Psoas muscle (tissue), 8 donors: ENCODE measurements around the gene ACSL6. TPM values are rescaled to one million over a fixed set of nuclear protein-coding genes. Genes with fewer than 3 reads are reported as not detected.

Source experiments
- ATAC-seq, 4 donors: fragments of 200-7000 bp; cut with Tn5 transposase; one replicate each; pipeline ENCODE4 v1.9.1; 2020; ENCODE audit warnings: moderate library complexity in 3 of 4, mild to moderate bottlenecking in 2 of 4
- DNase-seq, 2 donors: peaks; one replicate each; pipeline ENCODE4 v3.0.0-alpha.2; 2020
- H3K27ac ChIP-seq: fragments of 200-600 bp; one replicate; pipeline ENCODE4 v1.8.0; 2022
- H3K27me3 ChIP-seq, 3 donors: fragments of 200-600 bp in 1 of 3; one replicate each; pipeline versions ENCODE4 v1.6.1 to v1.8.0; 2013 to 2022; ENCODE audit warnings: low read length in 2 of 3, mild to moderate bottlenecking in 2 of 3, moderate library complexity in 1 of 3; ENCODE audit not compliant: insufficient read depth in 3 of 3
- H3K36me3 ChIP-seq, 2 donors: fragments of 200-600 bp in 1 of 2; one replicate each; pipeline versions ENCODE4 v1.6.1 to v1.8.0; 2013 to 2022; ENCODE audit warnings: low read depth in 1 of 2, mild to moderate bottlenecking in 1 of 2, moderate library complexity in 1 of 2; ENCODE audit not compliant: insufficient read depth in 1 of 2
- H3K4me1 ChIP-seq: fragments of 200-600 bp; one replicate; pipeline ENCODE4 v1.8.0; 2022
- H3K4me3 ChIP-seq: fragments of 200-600 bp; one replicate; pipeline ENCODE4 v1.8.0; 2022; ENCODE audit warnings: mild to moderate bottlenecking
- H3K9me3 ChIP-seq: fragments of 200-600 bp; one replicate; pipeline ENCODE4 v1.8.0; 2022
- CTCF ChIP-seq: fragments of 200-600 bp; IDR thresholded peaks from one replicate; pipeline ENCODE4 v1.8.0; 2022; ENCODE audit warnings: antibody characterized with exemption
- WGBS, 3 donors: extraction: QIAGEN DNeasy Blood & Tissue Kit; methylation state at CpG; one replicate each; pipeline versions ENCODE4 v1.1.6 to v1.1.7; 2013; 5-methylcytosine and 5-hydroxymethylcytosine counted together
- intact Hi-C, 2 donors: fragments of 100-400 bp; cut with DNase I; formaldehyde crosslinking; loops; one replicate each; pipeline versions ENCODE4 v1.11.0 to v1.14.2; 2022
- polyA plus RNA-seq, 3 donors: library from polyadenylated mRNA; stranded (reverse); fragments of 200-250 nt; gene quantifications; one replicate each; pipeline ENCODE4 v1.2.3, GENCODE V29; 2013
- total RNA-seq, 4 donors: library from RNA; stranded (reverse); fragmentation: NEBNext Ultra II Directional in 2 of 4; extraction: Animal tissue kit (Norgen Biotek cat#: 25700) in 2 of 4; gene quantifications; one replicate each; pipeline versions ENCODE4 v1.2.1 to v1.2.4, GENCODE V29; 2021 to 2023
- donor health status: healthy with polysubstance abuse.
- donor health status: DM: no; HTN: no; CAD: no; lungs with moderate emphysema.
- donor health status: Bipolar disorder and iron deficiency.
- donor health status: healthy.
- donor health status: DM: yes; HTN: yes; CAD: no.
- donor health status: DM: no; HTN: no; CAD: no.
- donor health status: DM: no; HTN: no; CAD: no.
- donor health status: DM: yes; HTN: yes; CAD: no.

Gene ACSL6
- total and polyA plus RNA-seq, 7 donors: 0.12 to 2.2 (median 0.52) TPM

DNA sequence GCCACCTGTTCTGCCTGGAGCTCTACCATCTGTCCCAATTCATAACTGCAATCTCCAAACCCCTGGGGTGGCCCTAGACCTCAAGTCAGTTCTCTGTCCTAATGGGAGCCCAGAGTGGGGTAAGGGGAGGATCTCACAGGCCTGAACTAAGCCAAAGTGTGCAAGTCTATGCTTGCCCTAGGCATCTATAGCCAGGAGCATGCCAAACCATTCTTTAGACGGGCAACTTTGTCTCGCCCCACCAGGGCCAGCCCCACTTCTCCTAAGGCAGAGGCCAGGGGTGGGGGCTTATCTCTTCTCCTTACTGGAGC lies 3.3 kb downstream of the ACSL6 start:
- H3K27me3 ChIP-seq: no peaks in the 10 kb centered on the region
- no peak overlapping the region for H3K4me3 ChIP-seq
- DNase-seq (no peak), ATAC-seq (peak in 1 of 4 donors; percentile 3)
- intact Hi-C loops: loop anchor here (1.0 to 10.0 kb wide), 4 partner anchors 196 to 419 kb away; no protein-coding TSS in a partner anchor
- H3K36me3 ChIP-seq: no peaks in the 10 kb centered on the region
- H3K4me1 ChIP-seq: peaks cover 29% of the 10 kb centered on the region
- H3K27ac ChIP-seq: no peak overlapping the region
- WGBS, 3 donors: 76 to 77% (median 77%) methylated on average over 2 of the region's 2 CpGs
- no peaks in the 10 kb centered on the region for H3K9me3 ChIP-seq
- no peak for TF ChIP-seq CTCF

DNA sequence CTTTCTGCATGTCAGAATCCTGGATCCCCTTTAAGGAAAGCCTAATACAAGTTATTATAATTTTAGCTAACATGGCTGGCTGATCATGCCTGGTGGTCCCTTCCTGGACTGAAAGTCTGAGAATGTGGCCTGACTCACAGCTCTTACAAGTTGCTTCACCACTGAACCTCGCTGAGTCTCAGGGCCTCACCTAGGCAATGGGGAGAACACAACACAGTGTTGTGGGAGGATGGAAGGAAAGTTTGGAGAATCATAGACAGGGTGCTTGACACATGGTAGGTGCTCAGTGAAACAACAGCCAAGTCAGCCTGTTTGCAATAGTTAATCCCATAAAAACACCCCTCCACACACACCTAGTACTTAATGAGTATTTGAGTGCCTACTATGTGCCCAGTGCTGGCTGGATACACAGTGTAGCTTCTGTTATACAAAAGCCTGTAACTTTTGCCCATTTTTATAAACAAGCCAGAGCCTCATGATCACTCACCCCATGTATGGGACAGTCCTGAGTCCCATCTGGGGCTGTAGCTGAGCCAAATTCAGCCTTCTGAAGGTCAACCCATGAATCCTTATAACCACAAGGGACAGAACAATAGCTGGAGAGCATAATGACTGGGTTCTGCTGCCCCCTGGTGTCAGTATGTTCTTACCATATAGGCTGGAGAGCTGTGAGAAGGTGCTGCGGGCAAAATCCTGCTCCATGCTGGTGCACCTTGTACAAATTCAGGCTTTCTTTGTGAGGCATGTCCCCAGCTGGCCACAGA lies 3.9 kb downstream of the ACSL6 start:
- Histone ChIP-seq H3K27ac (no peak overlapping the region), H3K9me3 (no peaks in the 10 kb centered on the region), H3K4me3 (no peak overlapping the region), H3K36me3 (no peaks in the 10 kb centered on the region), H3K27me3 (no peaks in the 10 kb centered on the region), H3K4me1 (peaks cover 30% of the 10 kb centered on the region)
- TF ChIP-seq CTCF: peak; percentile 83
- intact Hi-C loops: loop anchor here (1.0 to 10.0 kb wide), 5 partner anchors 195 to 419 kb away; no protein-coding TSS in a partner anchor
- WGBS, 3 donors: 41 to 53% (median 43%) methylated on average over 2 of the region's 2 CpGs
- DNase-seq (peak; percentile 62 to 78), ATAC-seq (peak; percentile 77 to 83 (median 82))

DNA sequence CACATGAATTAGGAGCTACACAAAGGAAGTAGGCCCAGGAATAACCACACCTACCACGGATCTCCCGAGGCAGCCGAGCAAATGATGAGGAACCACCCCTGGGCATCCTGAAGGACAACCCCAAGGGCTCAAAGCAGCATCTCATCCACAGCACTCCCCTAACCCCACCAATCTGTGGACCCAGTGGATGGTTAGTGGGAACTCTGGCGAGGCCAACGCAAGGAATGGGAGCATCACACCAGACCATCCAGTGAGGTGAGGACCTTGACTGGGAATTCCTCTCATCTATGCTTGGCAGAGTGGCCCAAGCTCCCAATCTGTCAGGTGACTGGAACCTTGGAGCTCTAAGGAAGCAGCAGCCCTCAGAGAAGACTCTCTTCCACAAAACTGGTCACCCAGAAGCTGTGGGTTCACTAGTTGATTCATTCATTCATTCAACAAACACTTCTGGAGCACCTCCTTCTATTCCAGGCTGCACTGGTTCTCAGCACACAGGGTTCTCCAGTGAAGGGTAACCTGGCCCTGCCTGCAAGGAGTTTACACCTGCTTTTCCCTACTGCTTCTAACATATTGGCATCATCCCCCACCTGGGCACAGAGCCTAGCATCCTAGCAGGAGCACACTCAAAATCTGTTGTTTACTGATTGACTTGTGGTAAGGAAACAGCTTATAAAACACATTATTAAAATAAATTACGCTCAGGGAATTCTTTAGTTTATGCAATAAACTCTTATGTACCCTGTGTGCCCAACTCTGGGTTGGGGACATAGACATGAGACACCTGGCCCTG lies 4.9 kb downstream of the ACSL6 start:
- H3K27me3 ChIP-seq: no peaks in the 10 kb centered on the region
- H3K4me1 ChIP-seq: peaks cover 32% of the 10 kb centered on the region
- peak in 1 of 2 donors; percentile 12 for DNase-seq
- intact Hi-C loops: loop anchor here (2.0 to 10.0 kb wide), 3 partner anchors 194 to 414 kb away; no protein-coding TSS in a partner anchor
- ATAC-seq: no peak
- no peak overlapping the region for H3K27ac ChIP-seq
- H3K4me3 ChIP-seq: no peak overlapping the region
- WGBS, 3 donors: 90 to 92% (median 91%) methylated on average over 6 of the region's 6 CpGs
- no peaks in the 10 kb centered on the region for H3K9me3 ChIP-seq
- TF ChIP-seq CTCF: no peak
- no peaks in the 10 kb centered on the region for H3K36me3 ChIP-seq

- peak; percentile 1 to 28 for DNase-seq
- 88 to 94% (median 91%) methylated on average over 3 of the region's 3 CpGs for WGBS, 3 donors
Measured at GRCh38 chr5:132005591-132005990, 5.9 kb downstream of the ACSL6 start.

More at GRCh38 chr5:132005591-132005990, 5.9 kb downstream of the ACSL6 start:
- H3K9me3 ChIP-seq: no peaks in the 10 kb centered on the region
- no peak for TF ChIP-seq CTCF
- H3K27ac ChIP-seq: no peak overlapping the region
- intact Hi-C loops: loop anchor here (5.0 to 10.0 kb wide), 2 partner anchors 193 to 291 kb away; no protein-coding TSS in a partner anchor
- ATAC-seq: no peak
- peaks cover 32% of the 10 kb centered on the region for H3K4me1 ChIP-seq
- no peaks in the 10 kb centered on the region for H3K36me3 ChIP-seq
- no peak overlapping the region for H3K4me3 ChIP-seq
- H3K27me3 ChIP-seq: no peaks in the 10 kb centered on the region
